Measurements from ENCODE around the gene MID1.
A peak's percentile ranks its signal among the peaks of the same experiment; 100 is the strongest.
"Not testable (repeated sequence)": the region's sequence is repeated elsewhere in the genome, so short reads cannot be mapped to it uniquely, and the experiment has no call there.

The MID1 gene

DNA sequence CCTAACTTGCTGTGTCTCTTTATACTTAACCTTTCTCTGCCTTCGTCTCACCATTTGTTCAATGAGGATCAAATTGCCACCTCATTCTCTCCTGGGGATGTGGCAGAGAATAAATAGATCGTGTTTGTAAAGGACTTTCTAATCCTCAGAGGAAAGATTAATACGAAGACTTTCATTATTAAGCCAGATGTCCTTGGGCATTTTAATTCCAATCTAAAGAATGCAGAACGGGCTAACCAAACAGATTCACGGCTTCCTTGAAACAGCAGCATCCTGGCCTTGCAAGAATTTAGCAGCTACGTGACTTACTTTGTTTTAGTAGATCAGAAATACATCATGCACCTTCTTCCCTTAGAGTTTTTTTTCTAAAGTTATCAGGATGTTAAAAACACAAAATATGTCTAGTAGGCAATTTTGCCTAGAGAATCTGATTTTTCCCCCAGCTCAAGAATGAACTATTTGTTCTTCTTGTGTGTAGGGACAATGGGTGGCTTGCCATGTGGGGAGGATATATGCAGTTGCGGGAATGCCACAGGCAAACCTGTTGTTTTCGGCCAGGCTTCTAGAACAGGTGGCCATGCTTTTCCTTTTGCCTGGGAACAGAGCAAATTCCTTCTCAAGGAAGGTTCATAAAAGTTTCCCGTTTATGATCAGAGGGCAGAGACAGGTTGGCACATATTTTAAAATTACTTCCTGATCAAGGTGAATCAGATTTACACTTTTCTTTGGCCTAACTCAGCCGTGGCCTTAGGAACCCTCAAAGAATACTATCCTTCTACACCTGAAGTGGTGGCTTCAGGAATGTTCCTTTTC is 3.0 kb downstream of the MID1 start:
- no peak for DNase-seq

DNA sequence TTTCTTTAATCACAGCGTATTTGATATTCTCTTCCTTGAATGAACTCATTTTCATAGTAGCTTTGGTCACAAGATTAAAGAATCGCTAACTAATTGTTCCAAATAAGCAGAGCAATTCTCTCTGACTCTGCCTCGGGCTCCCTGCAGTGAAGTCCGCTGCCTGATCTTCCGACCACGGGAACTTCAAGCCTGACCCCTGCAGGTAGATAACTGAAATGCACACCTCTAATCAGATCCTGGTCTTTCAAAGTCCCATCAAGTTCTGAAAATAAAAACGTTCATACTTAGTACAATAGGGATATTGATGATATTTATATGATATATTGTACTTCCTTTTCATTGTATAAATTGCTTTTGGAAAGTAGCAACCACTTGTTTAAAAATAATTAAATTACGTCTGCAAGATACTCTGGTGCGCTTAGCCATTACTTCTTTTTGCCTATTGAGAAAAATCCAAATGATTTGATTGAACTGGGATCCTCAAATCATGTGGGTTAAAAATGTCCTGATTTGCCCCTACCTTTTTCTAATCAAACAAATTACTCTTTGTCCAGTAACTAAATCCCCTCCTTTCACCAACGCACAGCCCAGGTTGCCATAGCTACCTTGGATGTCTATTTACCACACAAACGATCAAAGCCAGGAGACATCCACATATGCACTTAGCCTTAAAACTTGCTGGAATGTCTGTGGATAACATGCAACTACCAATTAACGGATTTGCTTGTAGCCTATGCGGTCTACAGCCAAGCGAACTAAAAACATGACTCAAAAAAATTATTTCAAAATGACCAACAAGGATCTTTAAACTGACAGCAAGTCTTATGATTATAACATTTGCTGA is 4.2 kb downstream of the MID1 start:
- peak; percentile 43 for DNase-seq

DNA sequence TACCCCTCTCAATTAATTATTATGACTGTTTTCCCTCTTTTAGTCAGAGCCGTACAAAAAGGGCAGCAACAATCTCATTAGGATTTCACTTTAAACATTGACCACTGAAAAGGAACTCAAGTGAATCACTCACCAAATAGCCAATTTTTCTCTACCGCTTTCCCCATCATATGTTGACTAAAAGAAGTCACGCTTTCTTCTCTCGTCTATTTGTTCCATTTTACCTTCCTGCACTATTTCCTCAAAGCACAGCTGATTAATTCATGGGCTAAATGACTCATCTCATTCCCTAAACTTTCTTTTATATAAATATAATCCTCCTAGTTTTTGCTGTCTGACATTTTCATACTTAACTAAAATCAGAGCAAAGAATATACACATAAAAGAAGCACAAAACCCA is 8.2 kb downstream of the MID1 start:
- DNase-seq: no peak

DNA sequence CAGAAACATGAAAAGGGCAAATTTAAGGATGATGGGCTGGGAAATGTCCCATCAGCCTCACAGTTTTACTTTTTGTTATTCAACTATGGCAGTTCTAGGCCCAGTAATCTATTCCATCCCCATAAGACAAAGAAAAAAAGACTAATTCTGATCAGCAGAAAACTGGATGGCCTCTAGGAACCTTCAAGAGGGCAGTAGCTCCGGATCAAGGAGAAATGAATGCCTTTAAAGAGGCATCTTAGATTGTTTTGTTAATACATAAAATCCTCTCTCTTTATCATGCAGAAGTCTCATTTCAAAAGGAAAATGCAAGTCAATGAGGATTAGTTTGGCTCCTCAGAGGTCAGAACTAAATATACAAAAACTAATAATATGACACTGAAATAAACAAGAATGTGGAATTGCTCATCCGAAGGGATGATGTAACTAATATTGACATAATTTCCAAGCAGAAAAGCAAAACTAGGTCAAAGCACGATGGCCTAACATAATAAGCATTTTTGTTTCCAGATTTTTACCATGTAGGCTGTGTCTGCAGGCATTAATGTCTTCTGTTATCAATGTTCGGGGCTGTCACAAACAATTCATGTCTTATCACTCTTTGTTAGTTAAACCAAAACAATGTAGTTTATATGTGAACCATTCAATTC is 8.8 kb downstream of the MID1 start:
- no peak for DNase-seq

DNA sequence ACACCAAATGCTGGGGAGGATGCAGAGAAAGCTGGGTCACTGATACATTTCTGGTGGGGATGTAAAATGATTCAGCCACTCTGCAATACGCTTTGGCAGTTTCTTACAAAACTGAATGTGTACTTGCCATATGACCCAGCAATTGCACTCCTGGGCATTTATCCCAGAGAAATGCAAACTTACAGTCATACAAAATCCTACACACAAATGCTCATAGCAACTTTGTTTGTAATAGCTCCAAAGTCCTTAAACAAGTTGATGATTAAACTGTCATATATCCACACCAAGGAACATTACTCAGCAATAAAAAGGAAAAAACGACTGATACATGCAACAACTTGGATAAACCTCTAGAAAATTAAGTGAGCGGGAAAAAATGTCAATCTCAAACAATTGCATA is 12.3 kb downstream of the MID1 start:
- DNase-seq: no peak

DNA sequence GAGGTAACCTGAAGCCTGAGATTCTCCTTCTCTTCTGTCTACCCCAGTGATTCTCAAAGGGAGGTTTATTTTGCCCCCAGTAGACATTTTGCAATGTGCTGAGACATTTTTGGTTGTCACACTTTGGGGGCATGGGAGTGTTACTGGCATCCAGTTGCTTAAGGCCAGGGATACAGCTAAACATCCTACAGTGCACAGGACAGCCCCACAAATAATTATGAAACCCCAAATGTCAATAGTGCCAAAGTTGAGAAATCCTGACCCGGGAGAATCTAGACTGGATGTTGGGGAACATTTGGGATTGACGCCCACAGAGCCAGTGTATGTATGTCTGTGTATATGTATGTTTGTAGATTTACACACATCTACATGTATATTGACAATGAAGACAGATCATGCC is 13.2 kb downstream of the MID1 start:
- DNase-seq: no peak

DNA sequence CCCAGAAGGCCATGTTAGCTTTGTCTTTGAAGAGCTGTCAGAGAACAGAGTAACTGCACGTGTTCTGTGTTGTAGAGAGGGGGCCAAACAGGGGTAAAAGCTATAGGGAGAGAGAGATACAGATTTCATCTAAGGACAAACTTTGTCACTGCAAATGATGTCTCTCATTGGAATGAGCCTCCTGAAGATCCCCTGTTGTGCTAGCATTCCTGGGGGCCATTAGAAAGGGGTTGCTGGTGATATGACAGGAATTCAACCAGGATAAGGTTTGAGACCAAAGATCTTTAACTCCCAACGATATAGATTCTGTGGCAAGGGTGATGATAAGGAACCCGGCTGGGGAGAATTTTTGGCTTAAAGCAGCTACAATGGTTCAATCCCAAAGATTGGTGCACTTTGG is 16.8 kb downstream of the MID1 start:
- DNase-seq: no peak

DNA sequence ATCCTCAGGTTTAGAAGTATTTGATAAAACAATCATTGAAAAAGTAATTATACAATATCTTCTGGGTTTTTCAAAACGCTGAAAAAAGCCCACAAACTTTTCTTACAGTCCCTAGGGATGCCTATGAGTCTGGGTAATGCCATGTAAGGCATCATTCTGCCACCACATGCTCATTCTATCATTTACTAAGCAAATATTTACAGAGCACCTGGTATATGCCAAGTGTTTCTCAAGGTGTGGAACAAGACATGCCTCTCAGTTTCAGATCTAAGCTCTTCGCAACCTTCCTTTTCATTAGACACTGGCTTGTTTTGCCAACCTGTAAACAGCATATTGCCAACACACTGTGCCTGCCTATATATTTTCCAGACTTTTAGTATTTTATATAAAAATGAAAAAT is 17.7 kb downstream of the MID1 start:
- no peak for DNase-seq

DNA sequence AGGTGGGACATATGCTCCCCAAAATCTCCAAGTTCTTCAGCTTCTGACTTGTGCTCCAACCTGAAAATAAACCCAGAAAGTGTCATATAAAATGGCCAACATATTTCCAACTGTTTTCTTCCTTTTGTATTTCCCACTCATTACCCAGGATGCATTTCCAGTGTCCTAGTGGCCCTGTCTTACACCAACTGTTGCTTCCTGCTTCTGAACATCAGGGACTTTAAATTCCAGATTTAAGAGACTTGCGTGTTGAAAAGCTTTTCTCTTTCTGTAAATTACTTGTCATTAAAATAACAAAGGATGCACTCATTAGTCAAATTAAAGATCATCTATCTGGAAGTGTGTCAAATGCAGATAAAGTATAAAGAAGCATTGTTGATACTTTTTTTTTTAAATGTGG is 19.9 kb downstream of the MID1 start:
- DNase-seq: no peak

DNA sequence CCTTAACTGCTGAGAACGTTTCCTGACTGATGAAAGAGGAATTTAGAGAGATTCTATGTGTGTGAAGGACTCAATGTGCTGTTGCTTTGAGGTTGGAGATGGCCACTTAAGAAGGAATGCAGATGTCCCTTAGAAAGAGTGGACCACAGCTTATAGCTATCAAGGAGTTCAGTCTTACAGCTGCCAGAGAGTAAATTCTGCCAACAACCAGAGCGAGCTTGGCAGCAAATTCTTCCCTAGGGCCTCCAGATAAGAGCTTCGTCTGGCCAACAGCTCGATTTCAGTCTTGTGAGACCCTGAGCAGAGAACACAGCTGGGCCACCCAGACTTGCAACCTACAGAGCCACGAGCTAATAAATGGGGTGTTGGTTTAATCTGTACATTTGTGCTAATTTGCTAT is 21.8 kb downstream of the MID1 start:
- DNase-seq: no peak

DNA sequence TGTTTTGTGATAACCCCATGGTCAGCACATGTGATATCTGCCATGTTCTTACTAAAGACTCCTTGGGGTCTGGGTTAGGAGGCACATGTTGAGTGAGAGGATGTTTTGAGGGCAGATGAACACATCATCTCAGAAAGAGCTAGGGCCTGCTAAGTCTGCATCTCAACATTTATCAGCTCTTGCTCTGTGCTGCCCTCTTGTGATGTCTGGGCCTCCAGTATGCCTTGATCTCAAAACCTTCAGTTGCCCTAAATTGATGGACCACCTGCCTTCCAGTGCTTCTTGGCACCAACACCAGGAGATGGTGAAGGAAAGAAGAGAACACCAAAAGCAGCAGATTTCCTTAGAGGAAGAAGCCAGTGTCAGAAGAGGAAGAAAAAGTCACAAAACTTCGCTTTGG is 22.5 kb downstream of the MID1 start:
- peak; percentile 37 for DNase-seq

DNA sequence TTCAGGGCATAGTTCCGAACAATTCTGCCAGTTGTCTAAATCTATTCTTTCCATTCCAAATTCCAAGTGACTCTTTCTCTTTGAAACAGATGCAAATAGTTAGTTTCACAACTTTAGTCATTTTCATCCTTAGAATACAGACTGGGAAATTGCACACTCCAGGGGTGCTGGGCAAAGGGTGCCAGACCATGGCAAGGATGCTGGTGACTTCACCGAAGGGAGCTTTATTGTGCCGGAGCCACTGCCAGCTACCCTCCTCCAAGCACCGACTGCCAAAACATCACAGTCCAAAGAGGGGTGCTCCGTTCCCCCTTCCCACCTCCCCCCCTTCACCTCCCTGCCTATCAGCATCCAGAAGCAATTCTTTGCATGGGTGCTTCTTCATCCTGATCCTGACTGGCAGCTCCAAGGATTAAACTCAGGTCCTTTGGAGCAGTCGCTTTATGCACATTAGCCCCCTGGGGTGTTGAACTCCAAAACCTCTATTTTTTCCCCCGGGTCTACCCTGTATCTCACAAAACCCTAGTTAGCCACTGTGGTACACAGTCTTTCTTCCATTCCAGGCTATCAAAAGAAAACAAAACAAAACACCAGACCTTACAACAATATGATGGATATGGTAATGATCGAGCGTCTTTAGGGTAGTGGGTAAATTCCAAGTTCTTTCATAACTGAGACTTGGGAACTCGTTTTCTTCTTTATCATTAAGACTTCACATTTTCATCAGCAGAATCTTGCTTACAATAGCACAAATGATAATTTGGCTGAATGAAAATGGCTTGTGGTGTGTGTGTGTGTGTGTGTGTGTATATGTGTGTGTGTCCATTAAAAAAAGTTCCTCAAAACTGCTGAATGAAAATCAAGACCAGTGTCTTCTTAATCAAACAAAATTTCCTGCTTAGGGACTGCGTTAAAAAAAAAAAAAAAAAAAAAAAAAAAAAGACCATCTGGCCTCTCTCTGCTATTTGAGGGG is 28.7 kb downstream of the MID1 start:
- no peak for DNase-seq

DNA sequence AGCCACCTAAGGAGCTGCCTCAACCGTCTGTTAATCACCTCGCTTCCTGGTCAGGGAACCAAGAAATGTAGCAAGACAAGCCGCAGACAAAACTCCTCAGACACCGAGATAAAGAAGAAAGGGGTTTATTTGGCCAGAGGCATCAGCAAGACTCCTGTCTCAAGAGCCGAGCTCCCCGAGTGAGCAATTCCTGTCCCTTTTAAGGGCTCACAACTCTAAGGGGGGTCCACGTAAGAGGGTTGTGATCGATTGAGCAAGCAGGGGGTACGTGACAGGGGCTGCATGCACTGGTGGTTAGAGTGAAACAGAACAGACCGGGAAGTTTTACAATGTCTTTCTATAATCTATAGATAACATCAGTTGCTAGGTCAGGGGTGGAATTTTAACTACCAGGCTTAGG is 30.6 kb downstream of the MID1 start:
- DNase-seq: not testable (repeated sequence)

DNA sequence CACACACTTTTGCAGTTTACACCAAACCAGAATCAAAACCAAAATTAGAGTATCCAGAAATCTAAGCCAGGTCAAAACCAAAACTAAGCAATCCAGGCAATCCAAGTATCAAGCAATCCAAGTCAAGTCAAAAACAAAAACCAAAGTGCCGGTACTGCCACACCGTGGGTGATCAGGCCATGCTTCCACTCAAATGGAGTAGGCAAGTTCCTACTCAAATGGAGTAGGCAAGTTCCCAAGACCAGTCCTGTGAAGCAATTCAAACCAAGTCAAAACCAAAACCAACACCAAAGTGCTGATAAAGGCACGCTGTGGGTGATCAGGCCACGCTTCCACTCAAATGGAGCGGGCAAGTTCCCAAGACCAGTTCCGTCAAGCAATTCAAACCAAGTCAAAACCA is 31.3 kb downstream of the MID1 start:
- no peak for DNase-seq

DNA sequence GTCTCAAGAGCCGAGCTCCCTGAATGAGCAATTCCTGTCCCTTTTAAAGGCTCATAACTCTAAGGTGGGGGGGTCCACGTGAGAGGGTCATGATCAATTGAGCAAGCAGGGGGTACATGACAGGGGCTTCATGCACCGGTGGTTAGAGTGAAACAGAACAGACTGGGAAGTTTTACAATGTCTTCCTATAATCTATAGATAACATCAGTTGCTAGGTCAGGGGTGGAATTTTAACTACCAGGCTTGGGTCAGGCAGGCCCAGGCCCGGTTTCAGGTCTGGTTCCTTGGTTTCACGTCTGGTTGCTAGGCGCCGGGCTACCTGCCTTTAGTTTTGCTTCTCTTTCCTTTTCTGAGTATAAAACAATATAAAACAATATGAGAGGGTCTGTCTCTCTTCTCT is 35.5 kb downstream of the MID1 start:
- not testable (repeated sequence) for DNase-seq

DNA sequence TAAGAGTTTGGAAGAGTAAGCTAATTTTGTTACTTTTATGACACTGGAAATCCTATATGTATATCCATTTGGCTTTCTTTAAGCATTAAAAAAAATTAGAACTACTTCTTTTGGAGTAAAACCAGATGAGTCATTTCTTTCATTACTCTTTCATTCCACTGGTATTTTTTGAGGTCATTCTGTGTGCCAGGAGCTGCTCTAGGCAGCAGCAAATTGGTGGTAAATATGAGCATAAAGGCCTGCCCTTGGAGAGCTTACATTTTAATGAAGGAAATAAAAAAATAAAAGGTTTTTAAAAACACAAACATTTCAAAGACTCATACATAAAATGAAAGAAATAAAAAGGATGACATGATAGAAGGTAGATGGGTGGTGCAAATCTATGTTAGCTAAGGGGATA is 37.4 kb downstream of the MID1 start:
- peak; percentile 55 for DNase-seq

DNA sequence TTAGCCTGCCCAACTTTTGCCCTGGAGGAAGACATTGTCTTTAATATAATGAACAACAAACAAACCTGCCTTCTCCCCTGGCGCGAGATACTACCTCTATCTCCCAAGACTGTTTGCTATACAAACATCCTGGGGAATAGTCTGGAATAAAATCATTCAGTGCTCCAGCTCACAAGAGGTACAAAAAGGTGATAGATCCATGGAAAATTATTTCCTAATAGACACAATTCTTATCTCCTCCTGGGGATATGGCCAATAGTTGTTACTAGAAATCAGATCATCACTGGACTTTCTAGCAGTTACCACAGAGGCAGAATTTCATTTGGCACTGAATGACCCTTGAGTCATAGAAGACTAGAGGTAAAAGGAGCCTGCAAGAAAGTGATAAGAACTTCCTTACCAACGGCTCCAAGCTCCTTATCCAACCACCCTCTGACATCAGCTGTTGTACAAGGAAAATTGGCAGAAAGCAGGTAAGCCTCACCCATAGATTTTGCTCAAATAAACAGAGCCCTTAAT is 38.1 kb downstream of the MID1 start:
- no peak for DNase-seq

DNA sequence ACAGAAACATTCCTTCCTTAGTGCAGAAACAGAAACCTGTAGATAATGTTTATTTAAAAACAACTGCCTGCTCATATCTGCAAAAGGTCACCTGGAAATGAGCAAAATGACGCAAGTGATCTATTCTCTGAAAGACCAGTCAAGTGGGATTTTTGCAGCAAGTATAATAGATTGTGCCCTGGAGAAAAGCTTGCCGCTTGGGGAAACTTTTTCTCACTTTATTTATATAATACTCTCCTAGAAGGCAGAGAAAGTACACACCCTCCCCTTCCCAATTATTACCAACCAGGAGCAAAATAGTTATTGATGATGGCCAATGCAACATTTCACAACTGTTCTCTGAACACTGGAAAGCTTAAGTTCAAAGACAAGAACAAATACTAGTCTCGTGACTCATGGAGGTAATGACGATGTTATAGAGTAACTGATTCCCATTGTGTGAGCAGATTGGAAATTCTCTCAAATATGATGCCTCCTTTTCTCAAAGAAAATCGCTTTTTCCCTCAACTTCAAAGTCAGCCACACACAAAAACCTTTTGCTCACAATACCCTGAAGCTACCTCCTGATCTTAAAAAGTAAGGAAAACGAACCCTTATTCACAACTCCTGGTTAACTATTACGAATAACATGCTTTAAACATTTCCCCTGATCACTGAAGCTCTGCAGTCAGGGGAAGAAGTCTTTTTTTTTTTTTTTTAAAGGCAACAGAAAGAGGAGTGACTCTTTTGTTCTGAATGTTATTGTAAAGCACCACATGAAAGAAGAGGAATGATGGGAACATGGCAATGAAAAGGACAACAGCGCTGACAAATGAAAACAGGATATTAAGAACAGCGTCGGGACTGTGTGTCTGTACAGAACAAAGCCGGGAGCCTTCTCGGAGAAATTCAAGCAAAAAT is 41.0 kb downstream of the MID1 start:
- DNase-seq: peak; percentile 57

DNA sequence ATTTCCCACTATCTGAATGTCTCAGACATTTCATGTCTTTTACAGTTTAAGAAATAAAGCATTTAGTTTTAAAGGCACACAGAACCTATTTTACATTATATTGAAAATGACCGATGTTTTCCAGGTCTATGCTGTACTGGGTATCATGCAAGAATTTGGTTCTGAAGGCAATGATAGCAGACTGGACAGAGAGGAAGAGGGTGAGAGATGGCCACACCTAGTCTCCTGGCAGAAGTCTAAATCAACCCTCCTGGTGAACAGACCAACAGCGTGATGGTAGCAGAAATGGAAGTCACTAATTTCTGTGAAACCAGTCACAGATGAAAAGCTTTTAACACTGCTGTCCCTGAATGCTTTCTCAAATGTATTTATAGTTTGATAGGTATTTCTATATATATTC is 41.9 kb downstream of the MID1 start:
- no peak for DNase-seq

DNA sequence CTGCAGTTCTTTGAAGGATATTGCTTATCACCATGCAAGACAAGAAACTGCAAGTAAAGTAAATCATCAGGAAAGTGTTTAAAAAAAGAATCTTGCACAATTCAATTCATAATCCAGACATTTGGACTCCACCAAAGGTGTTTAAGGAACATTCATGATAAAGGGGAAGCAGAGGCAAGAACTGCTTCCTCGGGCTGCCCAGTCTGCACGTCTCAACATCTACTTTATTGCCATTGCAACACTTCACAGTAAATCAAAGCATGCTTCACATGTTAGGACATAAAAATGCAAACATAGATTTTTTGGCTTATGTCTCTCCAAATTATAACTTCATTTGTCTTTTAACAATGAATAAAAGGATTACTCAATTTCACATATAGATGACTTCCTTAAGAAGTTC is 42.5 kb downstream of the MID1 start:
- no peak for DNase-seq
